Tibial nerve (tissue), 3 donors: ENCODE measurements around the gene ABL2.

Source experiments
- POLR2A ChIP-seq, 2 donors: fragments of 450-650 bp; IDR thresholded peaks; one replicate each; pipeline ENCODE4 v1.6.1; 2017; ENCODE audit warnings: antibody characterized with exemption in 2 of 2, mild to moderate bottlenecking in 2 of 2, moderate library complexity in 2 of 2
- TF ChIP-seq, protein P1 (sequence below), 5 experiments: fragments of 200-600 bp in 3 of 5; fragments of 450-650 bp in 2 of 5; sonication (generic) in 3 of 5; IDR thresholded peaks; one replicate each; pipeline ENCODE4 v1.5.1; 2016 to 2019; ENCODE audit warnings: antibody characterized with exemption in 5 of 5, mild to moderate bottlenecking in 3 of 5, moderate library complexity in 2 of 5

DNA sequence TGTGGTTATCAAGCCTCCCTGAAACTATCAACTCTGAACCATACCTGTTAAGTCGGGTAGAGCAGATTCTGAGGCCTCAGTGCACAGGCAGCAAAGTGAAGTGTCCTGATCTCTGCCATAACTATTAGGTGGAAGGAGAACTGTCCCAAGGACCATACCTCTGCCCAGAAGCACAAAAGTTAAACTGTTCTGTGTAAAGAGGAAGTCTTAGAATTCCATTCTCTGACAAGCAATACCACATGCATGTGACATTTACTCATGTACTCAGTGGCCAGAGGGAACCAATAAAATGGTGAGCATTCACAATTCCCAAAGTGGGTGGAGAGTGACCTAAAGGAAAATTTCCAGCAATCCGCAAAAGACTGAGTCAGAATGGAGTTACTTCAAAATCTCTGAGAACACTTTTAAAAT lies 86.6 kb downstream of the ABL2 start:
- TF ChIP-seq, protein P1, sequence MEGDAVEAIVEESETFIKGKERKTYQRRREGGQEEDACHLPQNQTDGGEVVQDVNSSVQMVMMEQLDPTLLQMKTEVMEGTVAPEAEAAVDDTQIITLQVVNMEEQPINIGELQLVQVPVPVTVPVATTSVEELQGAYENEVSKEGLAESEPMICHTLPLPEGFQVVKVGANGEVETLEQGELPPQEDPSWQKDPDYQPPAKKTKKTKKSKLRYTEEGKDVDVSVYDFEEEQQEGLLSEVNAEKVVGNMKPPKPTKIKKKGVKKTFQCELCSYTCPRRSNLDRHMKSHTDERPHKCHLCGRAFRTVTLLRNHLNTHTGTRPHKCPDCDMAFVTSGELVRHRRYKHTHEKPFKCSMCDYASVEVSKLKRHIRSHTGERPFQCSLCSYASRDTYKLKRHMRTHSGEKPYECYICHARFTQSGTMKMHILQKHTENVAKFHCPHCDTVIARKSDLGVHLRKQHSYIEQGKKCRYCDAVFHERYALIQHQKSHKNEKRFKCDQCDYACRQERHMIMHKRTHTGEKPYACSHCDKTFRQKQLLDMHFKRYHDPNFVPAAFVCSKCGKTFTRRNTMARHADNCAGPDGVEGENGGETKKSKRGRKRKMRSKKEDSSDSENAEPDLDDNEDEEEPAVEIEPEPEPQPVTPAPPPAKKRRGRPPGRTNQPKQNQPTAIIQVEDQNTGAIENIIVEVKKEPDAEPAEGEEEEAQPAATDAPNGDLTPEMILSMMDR (IDR thresholded peaks at IDR 0.05): no peak
- TF ChIP-seq POLR2A (IDR thresholded peaks at IDR 0.05): peak; percentile 51 to 54
